ENCODE data around the gene ITGB2. TPM values are rescaled to one million over a fixed set of nuclear protein-coding genes. Genes with fewer than 3 reads are reported as not detected.

Gene ITGB2
- 11.5 TPM for total RNA-seq
- long read RNA-seq, partial matches to known transcripts = 6 of 7 reads
- long read RNA-seq, other reads (novel, unspliced or antisense) = 0 of 7 reads

- DNase-seq (ENCODE audit: low spot score) = peak; percentile 88
- intact Hi-C loops (cut with DNase I) = loop anchor here (10.0 kb wide), 1 partner anchor 406 kb away; no protein-coding TSS in a partner anchor
Observed at GRCh38 chr21:44920694-44921604, at the start of gene ITGB2. TSS of gene ITGB2 (minus strand) at chr21:44920899. CDS start at chr21:44910782, 10,117 bp downstream.

GRCh38 chr21:44969931-44970755 lies 49.4 kb upstream of the ITGB2 start:
- intact Hi-C loops (cut with DNase I) = no loop called here
- DNase-seq (ENCODE audit: low spot score) = no peak

GRCh38 chr21:44969066-44969670 lies 48.5 kb upstream of the ITGB2 start:
- intact Hi-C loops (cut with DNase I) = no loop called here
- no peak for DNase-seq (ENCODE audit: low spot score)

- no peak for DNase-seq (ENCODE audit: low spot score)
- intact Hi-C loops (cut with DNase I) = no loop called here
Observed at GRCh38 chr21:44967082-44968047, 46.7 kb upstream of the ITGB2 start.

GRCh38 chr21:44966135-44967081 lies 45.7 kb upstream of the ITGB2 start:
- DNase-seq (ENCODE audit: low spot score) = no peak
- intact Hi-C loops (cut with DNase I) = no loop called here

- DNase-seq (ENCODE audit: low spot score) = no peak
- intact Hi-C loops (cut with DNase I) = no loop called here
Observed at GRCh38 chr21:44965251-44966022, 44.7 kb upstream of the ITGB2 start.

GRCh38 chr21:44964381-44964780 lies 43.7 kb upstream of the ITGB2 start:
- intact Hi-C loops (cut with DNase I) = no loop called here
- DNase-seq (ENCODE audit: low spot score) = no peak

GRCh38 chr21:44962403-44962966 lies 41.8 kb upstream of the ITGB2 start:
- intact Hi-C loops (cut with DNase I) = no loop called here
- DNase-seq (ENCODE audit: low spot score) = no peak

GRCh38 chr21:44960141-44961092 lies 39.7 kb upstream of the ITGB2 start:
- intact Hi-C loops (cut with DNase I) = no loop called here
- no peak for DNase-seq (ENCODE audit: low spot score)

GRCh38 chr21:44959376-44960091 lies 38.8 kb upstream of the ITGB2 start:
- intact Hi-C loops (cut with DNase I) = no loop called here

GRCh38 chr21:44958471-44959191 lies 37.9 kb upstream of the ITGB2 start:
- DNase-seq (ENCODE audit: low spot score) = no peak
- intact Hi-C loops (cut with DNase I) = no loop called here

More at GRCh38 chr21:44959376-44960091, 38.8 kb upstream of the ITGB2 start:
- DNase-seq (ENCODE audit: low spot score) = no peak

- intact Hi-C loops (cut with DNase I) = no loop called here
- DNase-seq (ENCODE audit: low spot score) = no peak
Observed at GRCh38 chr21:44957901-44958451, 37.3 kb upstream of the ITGB2 start.

- no peak for DNase-seq (ENCODE audit: low spot score)
- intact Hi-C loops (cut with DNase I) = no loop called here
Observed at GRCh38 chr21:44957047-44957831, 36.5 kb upstream of the ITGB2 start.
